Ammon's horn (tissue), 1 donor: ENCODE results near the gene ZNF768.
"Not testable (repeated sequence)": the region's sequence is repeated elsewhere in the genome, so short reads cannot be mapped to it uniquely, and the experiment has no call there.

Experiments
- DNase-seq: peaks from one replicate; pipeline ENCODE4 v3.0.0-alpha.2; 2016; ENCODE audit warnings: low spot score

Gene ZNF768

GRCh38 chr16:30510376-30510938, 15.9 kb downstream of the ZNF768 start:
- DNase-seq: no peak

GRCh38 chr16:30509081-30509765, 17.1 kb downstream of the ZNF768 start:
- DNase-seq: no peak

- DNase-seq: no peak
Observed at GRCh38 chr16:30503403-30504296, 22.7 kb downstream of the ZNF768 start.

GRCh38 chr16:30499284-30499683, 27.1 kb downstream of the ZNF768 start:
- DNase-seq: no peak

GRCh38 chr16:30494709-30495108, 31.7 kb downstream of the ZNF768 start:
- DNase-seq: no peak

GRCh38 chr16:30493941-30494488, 32.4 kb downstream of the ZNF768 start:
- DNase-seq: no peak

GRCh38 chr16:30491744-30492308, 34.5 kb downstream of the ZNF768 start:
- DNase-seq: no peak

GRCh38 chr16:30491229-30491628, 35.1 kb downstream of the ZNF768 start:
- no peak for DNase-seq

GRCh38 chr16:30490210-30490609, 36.2 kb downstream of the ZNF768 start:
- DNase-seq: no peak

GRCh38 chr16:30488764-30489605, 37.4 kb downstream of the ZNF768 start:
- DNase-seq: peak; percentile 25

- no peak for DNase-seq
Observed at GRCh38 chr16:30485818-30486436, 40.4 kb downstream of the ZNF768 start.

GRCh38 chr16:30484887-30485286, 41.5 kb downstream of the ZNF768 start:
- no peak for DNase-seq

GRCh38 chr16:30482366-30482765, 44.0 kb downstream of the ZNF768 start:
- DNase-seq: no peak

GRCh38 chr16:30481381-30481780, 45.0 kb downstream of the ZNF768 start:
- no peak for DNase-seq

GRCh38 chr16:30478766-30479478, 47.4 kb downstream of the ZNF768 start:
- DNase-seq: peak; percentile 11

- DNase-seq: not testable (repeated sequence)
Observed at GRCh38 chr16:30477773-30478172, 48.6 kb downstream of the ZNF768 start.

- no peak for DNase-seq
Observed at GRCh38 chr16:30476991-30477390, 49.4 kb downstream of the ZNF768 start.

GRCh38 chr16:30474684-30475083, 51.7 kb downstream of the ZNF768 start:
- no peak for DNase-seq

- no peak for DNase-seq
Observed at GRCh38 chr16:30474074-30474452, 52.3 kb downstream of the ZNF768 start.
